Measurements from ENCODE around the gene DHX38. TPM values are rescaled to one million over a fixed set of nuclear protein-coding genes. Genes with fewer than 3 reads are reported as not detected.

Gene DHX38
- total RNA-seq, 1 donor from 2014 or later = 91.6 TPM

- FAIRE-seq = no peak
- Histone ChIP-seq H3K4me3 (ENCODE audit: low read depth, low read length) (no peak overlapping the region), H3K36me3 (ENCODE audit: control insufficient read depth, insufficient read depth, low read length) (peaks cover 8% of the 10 kb centered on the region), H3K27me3 (ENCODE audit: control insufficient read depth, insufficient read depth, low read length) (no peaks in the 10 kb centered on the region)
- no peak for DNase-seq (ENCODE audit: low read depth)
- no peak for TF ChIP-seq CTCF (IDR thresholded peaks at IDR 0.05; ENCODE audit: insufficient read depth, low read length, severe bottlenecking)
Observed at GRCh38 chr16:72083778-72084404, 9.8 kb upstream of the DHX38 start.

GRCh38 chr16:72084445-72084844, 9.2 kb upstream of the DHX38 start:
- no peak for TF ChIP-seq CTCF (IDR thresholded peaks at IDR 0.05; ENCODE audit: insufficient read depth, low read length, severe bottlenecking)
- Histone ChIP-seq H3K36me3 (ENCODE audit: control insufficient read depth, insufficient read depth, low read length) (peaks cover 12% of the 10 kb centered on the region), H3K27me3 (ENCODE audit: control insufficient read depth, insufficient read depth, low read length) (no peaks in the 10 kb centered on the region), H3K4me3 (ENCODE audit: low read depth, low read length) (no peak overlapping the region)
- no peak for DNase-seq (ENCODE audit: low read depth)
- FAIRE-seq = no peak

GRCh38 chr16:72085002-72085401, 8.6 kb upstream of the DHX38 start:
- no peak for TF ChIP-seq CTCF (IDR thresholded peaks at IDR 0.05; ENCODE audit: insufficient read depth, low read length, severe bottlenecking)
- no peak overlapping the region for H3K4me3 ChIP-seq (ENCODE audit: low read depth, low read length)
- no peaks in the 10 kb centered on the region for H3K27me3 ChIP-seq (ENCODE audit: control insufficient read depth, insufficient read depth, low read length)
- no peak for DNase-seq (ENCODE audit: low read depth)
- no peak for FAIRE-seq
- peaks cover 14% of the 10 kb centered on the region for H3K36me3 ChIP-seq (ENCODE audit: control insufficient read depth, insufficient read depth, low read length)

GRCh38 chr16:72091217-72091616, 2.4 kb upstream of the DHX38 start:
- TF ChIP-seq CTCF (IDR thresholded peaks at IDR 0.05; ENCODE audit: insufficient read depth, low read length, severe bottlenecking) = no peak
- DNase-seq (ENCODE audit: low read depth) (no peak), FAIRE-seq (no peak)
- Histone ChIP-seq H3K27me3 (ENCODE audit: control insufficient read depth, insufficient read depth, low read length) (no peaks in the 10 kb centered on the region), H3K36me3 (ENCODE audit: control insufficient read depth, insufficient read depth, low read length) (peaks cover 13% of the 10 kb centered on the region), H3K4me3 (ENCODE audit: low read depth, low read length) (no peak overlapping the region)

GRCh38 chr16:72092832-72093447, 707 bp upstream of the DHX38 start:
- H3K36me3 ChIP-seq (ENCODE audit: control insufficient read depth, insufficient read depth, low read length) = peaks cover 16% of the 10 kb centered on the region
- DNase-seq (ENCODE audit: low read depth) (peak; percentile 74), FAIRE-seq (no peak)
- no peaks in the 10 kb centered on the region for H3K27me3 ChIP-seq (ENCODE audit: control insufficient read depth, insufficient read depth, low read length)
- peak overlapping the region; percentile 81 for H3K4me3 ChIP-seq (ENCODE audit: low read depth, low read length)
- TF ChIP-seq CTCF (IDR thresholded peaks at IDR 0.05; ENCODE audit: insufficient read depth, low read length, severe bottlenecking) = no peak

- H3K27me3 ChIP-seq (ENCODE audit: control insufficient read depth, insufficient read depth, low read length) = no peaks in the 10 kb centered on the region
- peak; percentile 3 for DNase-seq (ENCODE audit: low read depth)
- peaks cover 16% of the 10 kb centered on the region for H3K36me3 ChIP-seq (ENCODE audit: control insufficient read depth, insufficient read depth, low read length)
- FAIRE-seq = no peak
- TF ChIP-seq CTCF (IDR thresholded peaks at IDR 0.05; ENCODE audit: insufficient read depth, low read length, severe bottlenecking) = no peak
- peak overlapping the region; percentile 81 for H3K4me3 ChIP-seq (ENCODE audit: low read depth, low read length)
Observed at GRCh38 chr16:72094266-72094610, 591 bp downstream of the DHX38 start.
